Chondrocyte (in vitro differentiated cells): ENCODE data around the gene OSBPL3. TPM values are rescaled to one million over a fixed set of nuclear protein-coding genes. Genes with fewer than 3 reads are reported as not detected.

Experiments used
- DNase-seq: peaks from one replicate; pipeline ENCODE4 v3.0.0; 2021; ENCODE audit warnings: mixed read lengths, low spot score
- H3K27ac Mint-ChIP-seq: one replicate; pipeline ENCODE4 v1.8.0; 2021; ENCODE audit warnings: mild to moderate bottlenecking, moderate library complexity, mixed read lengths; ENCODE audit not compliant: unreplicated experiment
- H3K27me3 Mint-ChIP-seq: 2 replicates; pipeline ENCODE4 v1.8.0; 2021; ENCODE audit warnings: low read depth, mixed read lengths
- H3K36me3 Mint-ChIP-seq: 2 replicates; pipeline ENCODE4 v1.8.0; 2021; ENCODE audit warnings: low read depth, mixed read lengths
- H3K4me1 Mint-ChIP-seq: 2 replicates; pipeline ENCODE4 v1.8.0; 2021; ENCODE audit warnings: low read depth, mild to moderate bottlenecking, mixed read lengths
- H3K4me3 Mint-ChIP-seq: one replicate; pipeline ENCODE4 v1.8.0; 2021; ENCODE audit warnings: mild to moderate bottlenecking, moderate library complexity, mixed read lengths; ENCODE audit not compliant: unreplicated experiment
- H3K9me3 Mint-ChIP-seq: 2 replicates; pipeline ENCODE4 v1.8.0; 2021; ENCODE audit warnings: low read depth, mixed read lengths
- total RNA-seq: library from RNA; stranded (reverse); gene quantifications from 3 replicates; pipeline ENCODE4 v1.2.1, GENCODE V29; 2021
- TF ChIP-seq, protein P1 (sequence below): fragments of 200-600 bp; sonication (generic); IDR thresholded peaks from 2 replicates; pipeline ENCODE4 v1.5.0; 2021; ENCODE audit warnings: antibody characterized with exemption, mild to moderate bottlenecking, moderate library complexity

Gene OSBPL3
- total RNA-seq, 1 donor from 2014 or later, result 5.7 TPM

DNA sequence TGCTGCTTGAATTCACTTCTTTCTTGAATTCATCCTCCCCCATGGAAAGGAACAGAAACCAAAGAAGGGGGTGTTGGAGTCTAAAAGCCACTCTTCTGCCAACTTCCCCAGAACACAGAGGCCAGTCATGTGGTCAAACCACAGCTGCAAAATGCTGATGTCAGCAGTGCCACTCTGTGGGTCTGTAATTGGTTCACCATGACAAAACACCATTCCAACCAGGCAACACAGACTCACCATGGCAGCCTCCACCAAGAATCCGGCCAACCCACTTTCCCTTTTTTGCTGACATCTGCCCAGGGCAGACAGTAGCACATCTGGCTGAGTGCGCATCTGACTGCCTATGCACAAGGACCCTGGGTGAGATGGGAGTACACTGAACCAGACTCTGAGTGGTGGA is 16.8 kb downstream of the OSBPL3 start:
- Mint-ChIP-seq H3K27me3 (no peaks in the 10 kb centered on the region), H3K4me3 (no peak overlapping the region), H3K36me3 (no peaks in the 10 kb centered on the region), H3K4me1 (no peaks in the 10 kb centered on the region), H3K9me3 (no peaks in the 10 kb centered on the region), H3K27ac (no peak overlapping the region)
- TF ChIP-seq, protein P1, sequence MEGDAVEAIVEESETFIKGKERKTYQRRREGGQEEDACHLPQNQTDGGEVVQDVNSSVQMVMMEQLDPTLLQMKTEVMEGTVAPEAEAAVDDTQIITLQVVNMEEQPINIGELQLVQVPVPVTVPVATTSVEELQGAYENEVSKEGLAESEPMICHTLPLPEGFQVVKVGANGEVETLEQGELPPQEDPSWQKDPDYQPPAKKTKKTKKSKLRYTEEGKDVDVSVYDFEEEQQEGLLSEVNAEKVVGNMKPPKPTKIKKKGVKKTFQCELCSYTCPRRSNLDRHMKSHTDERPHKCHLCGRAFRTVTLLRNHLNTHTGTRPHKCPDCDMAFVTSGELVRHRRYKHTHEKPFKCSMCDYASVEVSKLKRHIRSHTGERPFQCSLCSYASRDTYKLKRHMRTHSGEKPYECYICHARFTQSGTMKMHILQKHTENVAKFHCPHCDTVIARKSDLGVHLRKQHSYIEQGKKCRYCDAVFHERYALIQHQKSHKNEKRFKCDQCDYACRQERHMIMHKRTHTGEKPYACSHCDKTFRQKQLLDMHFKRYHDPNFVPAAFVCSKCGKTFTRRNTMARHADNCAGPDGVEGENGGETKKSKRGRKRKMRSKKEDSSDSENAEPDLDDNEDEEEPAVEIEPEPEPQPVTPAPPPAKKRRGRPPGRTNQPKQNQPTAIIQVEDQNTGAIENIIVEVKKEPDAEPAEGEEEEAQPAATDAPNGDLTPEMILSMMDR, result no peak
- no peak for DNase-seq

DNA sequence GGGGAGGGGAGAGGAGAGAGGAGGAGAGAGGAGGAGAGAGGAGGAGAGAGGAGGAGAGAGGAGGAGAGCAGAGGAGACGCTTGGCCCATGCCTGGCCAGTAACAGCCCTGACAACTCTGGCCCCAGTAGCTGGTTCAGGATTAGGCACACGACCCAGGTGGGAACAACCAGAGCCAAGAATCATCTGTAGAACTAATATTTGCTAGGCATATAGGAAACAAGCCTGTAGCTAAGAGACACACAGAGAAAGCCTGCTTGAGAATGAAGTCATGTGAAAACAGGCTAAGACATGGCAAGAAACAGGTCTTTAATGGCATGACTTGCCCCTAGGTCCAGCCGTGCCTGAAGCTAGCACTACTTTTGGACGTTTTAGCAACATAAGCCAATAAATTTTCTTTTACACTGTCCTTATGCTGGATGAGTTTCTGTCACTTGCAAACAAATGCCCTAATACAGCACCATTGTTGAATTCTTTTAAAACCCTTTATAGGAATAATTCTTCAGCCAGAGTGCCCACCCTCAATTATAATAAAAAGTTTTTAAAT is 17.5 kb downstream of the OSBPL3 start:
- no peaks in the 10 kb centered on the region for H3K4me1 Mint-ChIP-seq
- TF ChIP-seq, protein P1, result no peak
- no peaks in the 10 kb centered on the region for H3K9me3 Mint-ChIP-seq

GRCh38 chr7:24959735-24960485 is 20.1 kb downstream of the OSBPL3 start:
- no peaks in the 10 kb centered on the region for H3K9me3 Mint-ChIP-seq
- H3K4me3 Mint-ChIP-seq, result no peak overlapping the region
- no peaks in the 10 kb centered on the region for H3K36me3 Mint-ChIP-seq
- no peaks in the 10 kb centered on the region for H3K27me3 Mint-ChIP-seq
- TF ChIP-seq, protein P1, result no peak
- DNase-seq, result no peak
- H3K4me1 Mint-ChIP-seq, result no peaks in the 10 kb centered on the region
- H3K27ac Mint-ChIP-seq, result no peak overlapping the region

More for the DNA sequence above, 17.5 kb downstream of the OSBPL3 start:
- no peaks in the 10 kb centered on the region for H3K36me3 Mint-ChIP-seq
- H3K27ac Mint-ChIP-seq, result no peak overlapping the region
- no peak for DNase-seq
- H3K4me3 Mint-ChIP-seq, result no peak overlapping the region
- H3K27me3 Mint-ChIP-seq, result no peaks in the 10 kb centered on the region

DNA sequence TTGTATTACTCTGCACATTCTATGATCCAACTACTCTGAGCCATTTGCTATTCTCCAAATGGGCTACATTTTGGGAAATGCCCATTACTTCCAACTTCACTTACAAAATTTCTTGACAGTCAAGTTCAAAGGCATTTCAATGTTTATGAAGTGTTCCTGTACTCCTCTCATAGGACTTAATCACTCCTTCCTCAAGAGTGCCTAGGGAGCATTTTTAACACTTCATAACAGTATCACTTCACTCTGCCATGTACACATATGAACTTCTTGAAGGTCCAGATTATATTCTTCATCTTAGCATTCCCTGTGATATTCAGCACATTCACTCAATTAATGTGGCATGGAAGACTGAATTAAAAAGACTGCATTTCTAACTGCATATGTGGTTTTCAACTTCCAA is 21.6 kb downstream of the OSBPL3 start:
- Mint-ChIP-seq H3K27ac (no peak overlapping the region), H3K4me3 (no peak overlapping the region), H3K27me3 (no peaks in the 10 kb centered on the region), H3K4me1 (no peaks in the 10 kb centered on the region), H3K36me3 (no peaks in the 10 kb centered on the region), H3K9me3 (no peaks in the 10 kb centered on the region)
- no peak for DNase-seq
- TF ChIP-seq, protein P1, result no peak

- no peaks in the 10 kb centered on the region for H3K4me1 Mint-ChIP-seq
- no peaks in the 10 kb centered on the region for H3K9me3 Mint-ChIP-seq
- H3K4me3 Mint-ChIP-seq, result no peak overlapping the region
- no peak for DNase-seq
- H3K27me3 Mint-ChIP-seq, result no peaks in the 10 kb centered on the region
- H3K27ac Mint-ChIP-seq, result no peak overlapping the region
- H3K36me3 Mint-ChIP-seq, result no peaks in the 10 kb centered on the region
- TF ChIP-seq, protein P1, result no peak
Observed at GRCh38 chr7:24956021-24956420, 24.0 kb downstream of the OSBPL3 start.
